Left renal pelvis (tissue), 4 donors: ENCODE measurements around the gene GAB1. TPM values are rescaled to one million over a fixed set of nuclear protein-coding genes. Genes with fewer than 3 reads are reported as not detected.

ENCODE experiments used
- polyA plus RNA-seq, 4 donors: library from polyadenylated mRNA; unstranded; fragments of 120-200 nt; gene quantifications; one replicate each; pipeline ENCODE4 v1.2.1, GENCODE V29; 2013; ENCODE audit not compliant: insufficient read length in 4 of 4

Gene GAB1
- polyA plus RNA-seq, 4 donors: 48.9 to 60.7 (median 52.6) TPM

Other genes with a start within 250 kb of the GAB1 start
- gene USP38, start 152.0 kb upstream of the GAB1 start, polyA plus RNA-seq: 10 to 100 TPM; 22.9 to 27.8 (median 25.6) TPM
- gene SMARCA5, start 176.8 kb downstream of the GAB1 start, polyA plus RNA-seq: 100 to 1,000 TPM in 3 of 4 donors, 10 to 100 TPM in 1; 87.3 to 140 (median 124) TPM